ENCODE measurements around the gene CACNG7. TPM values are rescaled to one million over a fixed set of nuclear protein-coding genes. Genes with fewer than 3 reads are reported as not detected.

Gene CACNG7
- total RNA-seq, 2 experiments from 2014 or later: not detected

- Mint-ChIP-seq H3K27ac (peak overlapping the region; percentile 85), H3K9me3 (no peaks in the 10 kb centered on the region), H3K4me1 (peaks cover 44% of the 10 kb centered on the region), H3K36me3 (peaks cover 29% of the 10 kb centered on the region), H3K27me3 (no peaks in the 10 kb centered on the region), H3K4me3 (peak overlapping the region; percentile 75)
- POLR2A ChIA-PET: interaction anchor here (1.5 to 1.6 kb wide), 2 partner anchors 8 to 10 kb away, joined by 5 to 6 read pairs; partner anchors contain the start of gene PRKCG
- ATAC-seq (ENCODE audit: low read depth) (no peak), DNase-seq (no peak)
Measured at GRCh38 chr19:53871454-53871853, 37.6 kb upstream of the CACNG7 start.

- Mint-ChIP-seq H3K4me1 (peaks cover 45% of the 10 kb centered on the region), H3K36me3 (peaks cover 35% of the 10 kb centered on the region), H3K9me3 (no peaks in the 10 kb centered on the region), H3K27ac (peak overlapping the region; percentile 3), H3K27me3 (no peaks in the 10 kb centered on the region), H3K4me3 (no peak overlapping the region)
- POLR2A ChIA-PET: interaction anchor here (0.6 to 2.3 kb wide), 2 partner anchors 10 to 19 kb away, joined by 3 to 8 read pairs; no protein-coding TSS in a partner anchor
- DNase-seq: no peak
- ATAC-seq (ENCODE audit: low read depth): no peak
Measured at GRCh38 chr19:53872762-53873161, 36.3 kb upstream of the CACNG7 start.

- H3K27me3 Mint-ChIP-seq: no peaks in the 10 kb centered on the region
- no peak for DNase-seq
Measured at GRCh38 chr19:53873773-53874605, 35.1 kb upstream of the CACNG7 start.

GRCh38 chr19:53874606-53874990 lies 34.5 kb upstream of the CACNG7 start:
- H3K36me3 Mint-ChIP-seq: peaks cover 35% of the 10 kb centered on the region
- H3K27ac Mint-ChIP-seq: peak overlapping the region; percentile 83
- ATAC-seq (ENCODE audit: low read depth) (no peak), DNase-seq (no peak)
- peak overlapping the region; percentile 53 for H3K4me3 Mint-ChIP-seq
- POLR2A ChIA-PET: interaction anchor here (0.7 to 2.3 kb wide), 4 partner anchors 8 to 280 kb away, joined by 5 to 12 read pairs (median 7); no protein-coding TSS in a partner anchor
- peaks cover 42% of the 10 kb centered on the region for H3K4me1 Mint-ChIP-seq
- no peaks in the 10 kb centered on the region for H3K27me3 Mint-ChIP-seq
- H3K9me3 Mint-ChIP-seq: no peaks in the 10 kb centered on the region

More at GRCh38 chr19:53873773-53874605, 35.1 kb upstream of the CACNG7 start:
- ATAC-seq (ENCODE audit: low read depth): no peak
- no peaks in the 10 kb centered on the region for H3K9me3 Mint-ChIP-seq
- peak overlapping the region; percentile 53 for H3K4me3 Mint-ChIP-seq
- peak overlapping the region; percentile 83 for H3K27ac Mint-ChIP-seq
- POLR2A ChIA-PET: interaction anchor here (0.6 to 2.3 kb wide), 3 partner anchors 8 to 221 kb away, joined by 3 to 12 read pairs (median 8); no protein-coding TSS in a partner anchor
- H3K4me1 Mint-ChIP-seq: peaks cover 42% of the 10 kb centered on the region
- peaks cover 35% of the 10 kb centered on the region for H3K36me3 Mint-ChIP-seq

GRCh38 chr19:53875602-53876325 lies 33.3 kb upstream of the CACNG7 start:
- Mint-ChIP-seq H3K4me3 (peak overlapping the region; percentile 23), H3K27me3 (no peaks in the 10 kb centered on the region), H3K9me3 (no peaks in the 10 kb centered on the region), H3K27ac (peak overlapping the region; percentile 30), H3K4me1 (peaks cover 38% of the 10 kb centered on the region), H3K36me3 (peaks cover 35% of the 10 kb centered on the region)
- POLR2A ChIA-PET: interaction anchor here (0.6 to 2.0 kb wide), 4 partner anchors 8 to 22 kb away, joined by 3 to 14 read pairs (median 9); partner anchors contain the start of gene MYADM
- no peak for ATAC-seq (ENCODE audit: low read depth)
- DNase-seq: no peak

GRCh38 chr19:53876651-53877224 lies 32.3 kb upstream of the CACNG7 start:
- POLR2A ChIA-PET: interaction anchor here (0.5 to 2.0 kb wide), 3 partner anchors 9 to 1105 kb away, joined by 3 to 14 read pairs (median 6); partner anchors contain the start of gene MYADM
- no peaks in the 10 kb centered on the region for H3K27me3 Mint-ChIP-seq
- no peak for ATAC-seq (ENCODE audit: low read depth)
- H3K36me3 Mint-ChIP-seq: peaks cover 32% of the 10 kb centered on the region
- no peak for DNase-seq
- H3K4me3 Mint-ChIP-seq: no peak overlapping the region
- H3K4me1 Mint-ChIP-seq: peaks cover 31% of the 10 kb centered on the region
- H3K9me3 Mint-ChIP-seq: no peaks in the 10 kb centered on the region
- peak overlapping the region; percentile 29 for H3K27ac Mint-ChIP-seq

GRCh38 chr19:53877361-53877766 lies 31.7 kb upstream of the CACNG7 start:
- DNase-seq (no peak), ATAC-seq (ENCODE audit: low read depth) (no peak)
- H3K36me3 Mint-ChIP-seq: peaks cover 32% of the 10 kb centered on the region
- no peaks in the 10 kb centered on the region for H3K9me3 Mint-ChIP-seq
- H3K4me3 Mint-ChIP-seq: peak overlapping the region; percentile 30
- POLR2A ChIA-PET: interaction anchor here (0.5 to 2.0 kb wide), 3 partner anchors 9 to 1105 kb away, joined by 3 to 14 read pairs (median 6); partner anchors contain the start of gene MYADM
- H3K27ac Mint-ChIP-seq: peak overlapping the region; percentile 43
- H3K27me3 Mint-ChIP-seq: no peaks in the 10 kb centered on the region
- H3K4me1 Mint-ChIP-seq: peaks cover 31% of the 10 kb centered on the region

- Mint-ChIP-seq H3K27me3 (peaks cover 10% of the 10 kb centered on the region), H3K27ac (no peak overlapping the region), H3K4me3 (no peak overlapping the region), H3K9me3 (no peaks in the 10 kb centered on the region), H3K4me1 (peaks cover 26% of the 10 kb centered on the region), H3K36me3 (peaks cover 25% of the 10 kb centered on the region)
- DNase-seq (no peak), ATAC-seq (ENCODE audit: low read depth) (no peak)
- POLR2A ChIA-PET: interaction anchor here (1.4 to 1.6 kb wide), 2 partner anchors 8 to 11 kb away, joined by 6 to 19 read pairs; partner anchors contain the start of gene MYADM
Measured at GRCh38 chr19:53878776-53879139, 30.3 kb upstream of the CACNG7 start.

- ATAC-seq (ENCODE audit: low read depth) (peak; percentile 90), DNase-seq (peak; percentile 91)
- Mint-ChIP-seq H3K27ac (no peak overlapping the region), H3K9me3 (no peaks in the 10 kb centered on the region), H3K4me3 (no peak overlapping the region), H3K4me1 (peaks cover 22% of the 10 kb centered on the region), H3K27me3 (peaks cover 15% of the 10 kb centered on the region), H3K36me3 (peaks cover 18% of the 10 kb centered on the region)
- POLR2A ChIA-PET: interaction anchor here (1.4 to 1.6 kb wide), 2 partner anchors 9 to 12 kb away, joined by 6 to 19 read pairs; partner anchors contain the start of gene MYADM
Measured at GRCh38 chr19:53879140-53880081, 29.7 kb upstream of the CACNG7 start.

- H3K27me3 Mint-ChIP-seq: peaks cover 21% of the 10 kb centered on the region
- no peak overlapping the region for H3K27ac Mint-ChIP-seq
- peaks cover 7% of the 10 kb centered on the region for H3K36me3 Mint-ChIP-seq
- H3K4me1 Mint-ChIP-seq: peaks cover 15% of the 10 kb centered on the region
- no peaks in the 10 kb centered on the region for H3K9me3 Mint-ChIP-seq
- H3K4me3 Mint-ChIP-seq: no peak overlapping the region
- ATAC-seq (ENCODE audit: low read depth): no peak
- DNase-seq: no peak
- POLR2A ChIA-PET: interaction anchor here (1.3 to 1.5 kb wide), 2 partner anchors 10 to 13 kb away, joined by 5 to 16 read pairs; partner anchors contain the start of gene MYADM
Measured at GRCh38 chr19:53880711-53881481, 28.2 kb upstream of the CACNG7 start.

Measured in activated naive CD8-positive, alpha-beta T cell treated with anti-CD3 and anti-CD28 coated beads, Interleukin-2, amount 10 ng/mL, durations not matched to agents 7 days and 5 days (primary cell).